Liver (tissue), 9 donors: ENCODE data around the gene TBL1X. TPM values are rescaled to one million over a fixed set of nuclear protein-coding genes. Genes with fewer than 3 reads are reported as not detected.

Experiments used
- DNase-seq: peaks from one replicate; pipeline ENCODE4 v3.0.0-alpha.2; 2017; ENCODE audit warnings: low spot score
- H3K27ac ChIP-seq, 2 donors: one replicate each; pipeline ENCODE4 v1.7.0; 2013; ENCODE audit warnings: inconsistent platforms in 2 of 2, low read length in 2 of 2, control low read depth in 1 of 2, low read depth in 1 of 2, mild to moderate bottlenecking in 1 of 2
- H3K27me3 ChIP-seq, 4 donors: one replicate each; pipeline versions ENCODE4 v1.6.1 to v1.7.0; 2013; ENCODE audit warnings: low read length in 3 of 4, inconsistent platforms in 1 of 4, mild to moderate bottlenecking in 1 of 4, moderate library complexity in 1 of 4; ENCODE audit not compliant: control insufficient read depth in 4 of 4, insufficient read depth in 4 of 4
- H3K36me3 ChIP-seq, 4 donors: one replicate each; pipeline versions ENCODE4 v1.6.1 to v1.7.0; 2013; ENCODE audit warnings: low read length in 3 of 4, mild to moderate bottlenecking in 3 of 4, low read depth in 1 of 4, moderate library complexity in 1 of 4; ENCODE audit not compliant: control insufficient read depth in 4 of 4, insufficient read depth in 3 of 4
- H3K4me1 ChIP-seq, 4 donors: one replicate each; pipeline versions ENCODE4 v1.6.1 to v1.7.0; 2013; ENCODE audit warnings: low read length in 3 of 4, mild to moderate bottlenecking in 3 of 4, moderate library complexity in 1 of 4; ENCODE audit not compliant: control insufficient read depth in 4 of 4, insufficient read depth in 4 of 4
- H3K4me3 ChIP-seq, 3 donors: one replicate each; pipeline versions ENCODE4 v1.6.1 to v1.7.0; 2013; ENCODE audit warnings: low read length in 3 of 3, control low read depth in 1 of 3, low read depth in 1 of 3, mild to moderate bottlenecking in 1 of 3
- H3K9ac ChIP-seq, 2 donors: one replicate each; pipeline ENCODE4 v1.7.0; 2013; ENCODE audit warnings: low read length in 2 of 2, mild to moderate bottlenecking in 2 of 2, moderate library complexity in 2 of 2, control low read depth in 1 of 2, low read depth in 1 of 2
- H3K9me3 ChIP-seq, 4 donors: one replicate each; pipeline versions ENCODE4 v1.6.1 to v1.7.0; 2013; ENCODE audit warnings: low read length in 3 of 4; ENCODE audit not compliant: control insufficient read depth in 4 of 4
- FOXA1 ChIP-seq: IDR thresholded peaks from 2 replicates; pipeline ENCODE4 v1.6.1; 2016; ENCODE audit warnings: antibody characterized with exemption
- FOXA2 ChIP-seq: IDR thresholded peaks from 2 replicates; pipeline ENCODE4 v1.6.1; 2016; ENCODE audit warnings: antibody characterized with exemption
- HNF4A ChIP-seq, 2 donors: conservative IDR thresholded peaks; 2 replicates each; pipeline ENCODE4 v1.6.1; 2016; ENCODE audit warnings: antibody characterized with exemption in 2 of 2, mild to moderate bottlenecking in 2 of 2
- HNF4G ChIP-seq: IDR thresholded peaks from 2 replicates; pipeline ENCODE4 v1.6.1; 2016; ENCODE audit warnings: antibody characterized with exemption
- RAD21 ChIP-seq, 2 donors: IDR thresholded peaks; 2 replicates each; pipeline ENCODE4 v1.6.1; 2016; ENCODE audit warnings: antibody characterized with exemption in 2 of 2, mild to moderate bottlenecking in 2 of 2
- RXRA ChIP-seq, 2 donors: IDR thresholded peaks; 2 replicates each; pipeline ENCODE4 v1.6.1; 2017 to 2018; ENCODE audit warnings: antibody characterized with exemption in 2 of 2, mild to moderate bottlenecking in 1 of 2
- SP1 ChIP-seq: IDR thresholded peaks from 2 replicates; pipeline ENCODE4 v1.6.1; 2018; ENCODE audit warnings: antibody characterized with exemption, mild to moderate bottlenecking
- TAF1 ChIP-seq: conservative IDR thresholded peaks from 2 replicates; pipeline ENCODE4 v1.6.1; 2016; ENCODE audit warnings: antibody characterized with exemption, mild to moderate bottlenecking
- WGBS: extraction: QIAGEN DNeasy Blood & Tissue Kit; methylation state at CpG from one replicate; pipeline ENCODE4 v1.1.7; 2013; 5-methylcytosine and 5-hydroxymethylcytosine counted together
- polyA plus RNA-seq, 2 donors: library from polyadenylated mRNA; stranded (reverse) in 1 of 2; unstranded in 1 of 2; fragments of 200-250 nt in 1 of 2; fragments of >200 nt in 1 of 2; fragmentation: Nextera tagmentation in 1 of 2; extraction: Ambion mirVana in 1 of 2; gene quantifications; one replicate each; pipeline versions ENCODE4 v1.2.1 to v1.2.3, GENCODE V29; 2013 to 2015
- total RNA-seq, 2 donors: library from RNA; depleted of rRNA; stranded (reverse); fragments of >200 nt; gene quantifications; one replicate each; pipeline ENCODE4 v1.2.3, GENCODE V29; 2014
- TF ChIP-seq, protein P1 (sequence below): IDR thresholded peaks from 2 replicates; pipeline ENCODE4 v1.6.1; 2016; ENCODE audit warnings: antibody characterized with exemption, mild to moderate bottlenecking
- TF ChIP-seq, protein P2 (sequence below): IDR thresholded peaks from 2 replicates; pipeline ENCODE4 v1.6.1; 2016; ENCODE audit warnings: antibody characterized with exemption
- TF ChIP-seq, protein P3 (sequence below): fragments of 150-350 bp; IDR thresholded peaks from 2 replicates; pipeline ENCODE4 v1.5.1; 2017; ENCODE audit warnings: improper control_type of control experiment, low read depth, low read length; ENCODE audit not compliant: missing input control
- donor health status: healthy.
- donor health status: healthy.
- donor health status: healthy.
- donor health status: healthy.
- donor health status: healthy.

TBL1X gene
- total and polyA plus RNA-seq, 4 donors: 11.2 to 15.1 (median 11.8) TPM

DNA sequence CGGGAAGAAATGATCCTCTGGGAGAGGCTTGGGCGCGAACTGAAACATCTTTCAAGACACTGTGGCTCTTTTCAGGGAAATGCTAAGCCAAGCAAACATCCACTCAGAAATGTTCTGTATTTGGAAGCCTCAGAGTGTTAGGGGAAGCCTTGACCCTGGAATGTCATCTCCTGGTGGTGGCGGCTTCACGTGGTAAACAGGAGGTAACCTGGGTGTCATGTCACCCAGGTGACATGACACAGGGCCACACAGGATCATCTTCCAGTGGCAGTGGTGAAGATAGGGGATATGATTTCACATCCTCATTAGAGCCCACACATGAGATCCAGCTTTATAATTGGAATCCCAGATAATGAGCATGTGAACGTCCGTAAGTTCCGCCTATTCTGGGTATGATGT is 140.0 kb downstream of the TBL1X start:
- no peaks in the 10 kb centered on the region for H3K27me3 ChIP-seq
- peak overlapping the region in 1 of 2 donors; percentile 22 for H3K9ac ChIP-seq
- H3K27ac ChIP-seq: peak overlapping the region; percentile 83 to 99
- peaks cover 11 to 50% (median 49%) of the 10 kb centered on the region in 4 donors for H3K4me1 ChIP-seq
- no peak overlapping the region for H3K4me3 ChIP-seq
- WGBS: 33% methylated on average over 8 of the region's 8 CpGs
- no peak for DNase-seq
- TF ChIP-seq RAD21 (IDR thresholded peaks at IDR 0.05) (peak in 1 of 2 donors; percentile 3), TAF1 (no peak)
- H3K9me3 ChIP-seq: no peaks in the 10 kb centered on the region
- H3K36me3 ChIP-seq: peaks cover 0 to 2% (median 0%) of the 10 kb centered on the region in 4 donors

DNA sequence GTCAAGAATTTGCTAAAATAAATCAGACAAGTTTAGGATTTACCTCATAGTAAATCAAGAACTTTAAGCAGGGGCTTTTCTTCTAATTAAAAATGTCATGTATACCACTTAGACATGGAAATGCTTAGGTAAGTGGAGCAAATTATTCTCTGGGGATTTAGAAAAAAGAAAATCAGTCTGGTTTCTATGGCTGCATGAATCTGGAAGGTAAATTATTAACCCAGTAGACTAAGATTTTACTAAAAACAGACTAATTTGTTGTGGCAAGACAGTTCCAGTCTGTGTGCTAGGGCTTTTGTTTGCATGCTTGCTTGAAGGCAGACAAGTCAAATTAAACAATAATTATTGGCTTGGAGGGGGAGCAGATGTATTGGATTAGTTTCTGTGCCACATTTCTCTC is 140.6 kb downstream of the TBL1X start:
- TF ChIP-seq HNF4G (no peak), RXRA (IDR thresholded peaks at IDR 0.05) (no peak), SP1 (no peak), RAD21 (IDR thresholded peaks at IDR 0.05) (no peak), FOXA2 (no peak), FOXA1 (no peak), TAF1 (no peak), HNF4A (conservative IDR thresholded peaks at IDR 0.05) (no peak)
- TF ChIP-seq, protein P1, sequence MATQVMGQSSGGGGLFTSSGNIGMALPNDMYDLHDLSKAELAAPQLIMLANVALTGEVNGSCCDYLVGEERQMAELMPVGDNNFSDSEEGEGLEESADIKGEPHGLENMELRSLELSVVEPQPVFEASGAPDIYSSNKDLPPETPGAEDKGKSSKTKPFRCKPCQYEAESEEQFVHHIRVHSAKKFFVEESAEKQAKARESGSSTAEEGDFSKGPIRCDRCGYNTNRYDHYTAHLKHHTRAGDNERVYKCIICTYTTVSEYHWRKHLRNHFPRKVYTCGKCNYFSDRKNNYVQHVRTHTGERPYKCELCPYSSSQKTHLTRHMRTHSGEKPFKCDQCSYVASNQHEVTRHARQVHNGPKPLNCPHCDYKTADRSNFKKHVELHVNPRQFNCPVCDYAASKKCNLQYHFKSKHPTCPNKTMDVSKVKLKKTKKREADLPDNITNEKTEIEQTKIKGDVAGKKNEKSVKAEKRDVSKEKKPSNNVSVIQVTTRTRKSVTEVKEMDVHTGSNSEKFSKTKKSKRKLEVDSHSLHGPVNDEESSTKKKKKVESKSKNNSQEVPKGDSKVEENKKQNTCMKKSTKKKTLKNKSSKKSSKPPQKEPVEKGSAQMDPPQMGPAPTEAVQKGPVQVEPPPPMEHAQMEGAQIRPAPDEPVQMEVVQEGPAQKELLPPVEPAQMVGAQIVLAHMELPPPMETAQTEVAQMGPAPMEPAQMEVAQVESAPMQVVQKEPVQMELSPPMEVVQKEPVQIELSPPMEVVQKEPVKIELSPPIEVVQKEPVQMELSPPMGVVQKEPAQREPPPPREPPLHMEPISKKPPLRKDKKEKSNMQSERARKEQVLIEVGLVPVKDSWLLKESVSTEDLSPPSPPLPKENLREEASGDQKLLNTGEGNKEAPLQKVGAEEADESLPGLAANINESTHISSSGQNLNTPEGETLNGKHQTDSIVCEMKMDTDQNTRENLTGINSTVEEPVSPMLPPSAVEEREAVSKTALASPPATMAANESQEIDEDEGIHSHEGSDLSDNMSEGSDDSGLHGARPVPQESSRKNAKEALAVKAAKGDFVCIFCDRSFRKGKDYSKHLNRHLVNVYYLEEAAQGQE: no peak
- TF ChIP-seq, protein P2, sequence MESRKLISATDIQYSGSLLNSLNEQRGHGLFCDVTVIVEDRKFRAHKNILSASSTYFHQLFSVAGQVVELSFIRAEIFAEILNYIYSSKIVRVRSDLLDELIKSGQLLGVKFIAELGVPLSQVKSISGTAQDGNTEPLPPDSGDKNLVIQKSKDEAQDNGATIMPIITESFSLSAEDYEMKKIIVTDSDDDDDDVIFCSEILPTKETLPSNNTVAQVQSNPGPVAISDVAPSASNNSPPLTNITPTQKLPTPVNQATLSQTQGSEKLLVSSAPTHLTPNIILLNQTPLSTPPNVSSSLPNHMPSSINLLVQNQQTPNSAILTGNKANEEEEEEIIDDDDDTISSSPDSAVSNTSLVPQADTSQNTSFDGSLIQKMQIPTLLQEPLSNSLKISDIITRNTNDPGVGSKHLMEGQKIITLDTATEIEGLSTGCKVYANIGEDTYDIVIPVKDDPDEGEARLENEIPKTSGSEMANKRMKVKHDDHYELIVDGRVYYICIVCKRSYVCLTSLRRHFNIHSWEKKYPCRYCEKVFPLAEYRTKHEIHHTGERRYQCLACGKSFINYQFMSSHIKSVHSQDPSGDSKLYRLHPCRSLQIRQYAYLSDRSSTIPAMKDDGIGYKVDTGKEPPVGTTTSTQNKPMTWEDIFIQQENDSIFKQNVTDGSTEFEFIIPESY: no peak
- TF ChIP-seq, protein P3, sequence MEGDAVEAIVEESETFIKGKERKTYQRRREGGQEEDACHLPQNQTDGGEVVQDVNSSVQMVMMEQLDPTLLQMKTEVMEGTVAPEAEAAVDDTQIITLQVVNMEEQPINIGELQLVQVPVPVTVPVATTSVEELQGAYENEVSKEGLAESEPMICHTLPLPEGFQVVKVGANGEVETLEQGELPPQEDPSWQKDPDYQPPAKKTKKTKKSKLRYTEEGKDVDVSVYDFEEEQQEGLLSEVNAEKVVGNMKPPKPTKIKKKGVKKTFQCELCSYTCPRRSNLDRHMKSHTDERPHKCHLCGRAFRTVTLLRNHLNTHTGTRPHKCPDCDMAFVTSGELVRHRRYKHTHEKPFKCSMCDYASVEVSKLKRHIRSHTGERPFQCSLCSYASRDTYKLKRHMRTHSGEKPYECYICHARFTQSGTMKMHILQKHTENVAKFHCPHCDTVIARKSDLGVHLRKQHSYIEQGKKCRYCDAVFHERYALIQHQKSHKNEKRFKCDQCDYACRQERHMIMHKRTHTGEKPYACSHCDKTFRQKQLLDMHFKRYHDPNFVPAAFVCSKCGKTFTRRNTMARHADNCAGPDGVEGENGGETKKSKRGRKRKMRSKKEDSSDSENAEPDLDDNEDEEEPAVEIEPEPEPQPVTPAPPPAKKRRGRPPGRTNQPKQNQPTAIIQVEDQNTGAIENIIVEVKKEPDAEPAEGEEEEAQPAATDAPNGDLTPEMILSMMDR: no peak
- H3K4me1 ChIP-seq: peaks cover 13 to 56% (median 54%) of the 10 kb centered on the region in 4 donors
- peak overlapping the region; percentile 83 to 99 for H3K27ac ChIP-seq
- H3K27me3 ChIP-seq: no peaks in the 10 kb centered on the region
- DNase-seq: no peak
- peak overlapping the region in 1 of 3 donors; percentile 6 for H3K4me3 ChIP-seq
- H3K9ac ChIP-seq: peak overlapping the region in 1 of 2 donors; percentile 22
- H3K9me3 ChIP-seq: no peaks in the 10 kb centered on the region
- H3K36me3 ChIP-seq: peaks cover 0 to 2% (median 0%) of the 10 kb centered on the region in 4 donors
